HG03280 (cell line): ENCODE measurements around the gene PICALM.
A peak's percentile ranks its signal among the peaks of the same experiment; 100 is the strongest.
"Not testable (repeated sequence)": the region's sequence is repeated elsewhere in the genome, so short reads cannot be mapped to it uniquely, and the experiment has no call there.

Experiments used
- ATAC-seq: cut with Tn5 transposase; IDR thresholded peaks from one replicate; pipeline ENCODE4 v1.9.1; 2021; ENCODE audit warnings: mild to moderate bottlenecking, moderate library complexity; ENCODE audit not compliant: unreplicated experiment

PICALM gene

DNA sequence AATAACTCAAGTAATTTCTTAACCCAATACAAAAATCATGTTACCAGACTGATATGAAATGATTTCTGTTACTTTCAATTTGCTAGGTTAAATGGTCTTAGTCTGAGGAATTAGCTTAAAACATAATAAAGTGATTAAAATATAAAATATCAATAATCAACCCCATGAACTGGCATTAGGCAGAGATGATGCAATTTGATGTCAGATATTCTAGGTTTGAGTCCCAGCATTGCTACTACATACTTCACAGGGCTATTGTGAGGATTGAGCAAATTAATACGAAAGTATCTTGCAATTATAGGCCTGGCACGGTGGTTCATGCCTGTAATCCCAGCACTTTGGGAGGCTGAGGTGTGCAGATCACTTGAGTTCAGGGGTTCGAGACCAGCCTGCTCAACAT lies 66.5 kb downstream of the PICALM start:
- no peak for ATAC-seq

DNA sequence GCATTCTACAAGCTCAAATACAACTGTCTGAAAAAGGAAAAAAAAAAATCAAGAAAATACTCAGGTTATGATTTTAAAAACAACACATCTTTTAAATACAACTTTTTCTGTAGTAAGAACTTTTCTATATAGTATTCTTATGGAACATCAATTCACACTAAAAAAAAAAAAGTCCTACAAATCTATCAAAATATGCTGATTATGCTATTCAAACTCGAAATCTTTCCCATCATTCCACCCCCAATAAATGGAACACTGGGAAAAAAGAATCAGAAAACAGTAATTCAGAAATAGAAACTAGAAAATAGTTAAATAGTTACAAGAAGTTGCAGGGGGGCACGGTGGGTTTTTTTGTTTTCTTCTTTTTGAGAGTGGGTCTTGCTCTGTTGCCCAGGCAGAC lies 77.4 kb downstream of the PICALM start:
- no peak for ATAC-seq

DNA sequence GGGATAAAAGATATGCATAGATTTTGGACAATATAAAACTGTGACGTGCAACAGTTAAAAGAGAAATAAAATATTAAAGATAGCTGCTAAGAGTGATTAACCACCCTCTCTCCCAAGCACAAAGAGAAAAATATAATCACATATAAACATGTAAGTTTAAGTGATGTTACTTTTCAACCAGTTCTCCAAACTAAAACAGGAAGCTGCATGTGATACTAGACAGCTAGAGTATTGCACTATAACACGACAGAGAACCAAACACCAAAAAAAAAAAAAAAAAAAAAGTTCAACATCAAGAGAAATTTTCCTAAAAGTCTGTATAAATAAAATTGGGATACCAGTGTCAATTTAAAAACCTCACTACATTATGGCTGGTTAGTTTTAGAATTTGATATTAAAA lies 79.1 kb downstream of the PICALM start:
- ATAC-seq = no peak

DNA sequence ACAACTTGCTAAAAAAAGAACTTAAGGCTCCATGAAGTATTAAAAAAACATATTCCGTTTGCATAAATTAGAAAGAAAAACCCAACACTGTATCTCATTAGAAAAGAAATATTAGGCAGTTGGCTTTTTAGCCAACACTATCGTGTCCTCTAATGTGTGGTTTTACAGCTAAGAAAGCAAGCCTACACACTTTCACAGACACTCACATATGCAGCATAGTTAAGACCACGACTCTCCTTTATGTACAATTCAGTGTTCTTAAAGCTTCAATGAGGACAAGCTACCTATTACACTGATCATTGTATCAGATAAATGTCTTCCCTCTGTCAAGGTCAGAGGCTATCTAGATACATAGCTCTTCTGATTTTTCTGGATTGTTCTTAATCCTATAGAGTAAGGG lies 80.1 kb downstream of the PICALM start:
- ATAC-seq = no peak

DNA sequence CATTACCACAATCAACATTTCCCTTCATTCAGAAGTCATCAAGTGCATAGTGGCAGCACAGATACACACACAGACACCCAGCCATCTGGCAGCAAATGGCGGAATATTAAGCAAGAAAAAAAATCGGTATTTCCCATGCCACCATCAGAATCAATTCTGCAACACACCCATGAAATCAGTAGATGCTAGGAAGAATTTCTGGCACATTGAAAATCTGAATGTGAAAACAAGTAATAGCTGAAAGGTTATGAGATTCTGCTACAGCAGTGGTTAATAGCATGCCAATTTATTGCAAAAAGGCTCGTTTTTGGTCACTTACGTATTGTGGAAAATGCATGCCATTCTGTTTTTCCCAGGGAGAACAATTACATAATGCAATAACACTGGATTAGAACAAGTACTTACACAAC lies 91.1 kb downstream of the PICALM start:
- ATAC-seq = no peak

DNA sequence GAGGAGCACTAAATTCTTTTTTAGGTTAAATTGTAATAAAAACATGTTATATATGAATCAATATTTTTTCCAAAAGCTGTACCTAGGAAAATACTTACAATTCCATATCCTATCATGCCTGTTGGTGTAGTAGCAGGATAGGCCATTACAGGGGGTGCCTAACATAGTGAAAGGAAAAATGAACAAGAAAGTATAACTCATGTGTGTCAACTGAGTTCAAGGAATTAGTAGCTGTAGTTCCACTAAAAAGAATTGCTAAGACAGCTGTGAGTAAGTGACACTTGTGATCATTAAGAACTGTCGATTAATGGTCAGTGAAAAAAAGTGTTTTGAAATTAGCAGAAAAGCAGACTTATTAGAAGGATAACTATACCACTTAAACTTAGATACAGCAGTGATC lies 92.4 kb downstream of the PICALM start:
- ATAC-seq = no peak

DNA sequence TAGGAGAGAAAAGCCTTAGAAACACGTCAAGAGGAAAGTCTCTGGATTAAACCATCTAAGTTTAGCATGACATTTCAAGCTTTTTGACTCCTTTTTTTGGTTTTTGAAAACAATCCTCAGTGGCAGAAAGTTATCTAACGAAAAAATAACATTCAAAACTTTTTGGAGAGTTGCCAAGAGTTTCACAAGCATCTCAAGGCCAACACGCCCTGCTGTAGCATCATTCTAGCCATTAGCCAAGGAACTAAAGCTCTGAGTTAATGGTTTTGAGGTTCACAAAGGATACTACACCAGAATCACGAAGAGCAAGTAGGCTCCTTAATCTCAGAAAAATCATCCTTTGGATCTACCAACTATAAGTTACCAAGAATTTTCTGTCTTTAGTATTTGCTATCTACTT lies 94.8 kb downstream of the PICALM start:
- no peak for ATAC-seq

DNA sequence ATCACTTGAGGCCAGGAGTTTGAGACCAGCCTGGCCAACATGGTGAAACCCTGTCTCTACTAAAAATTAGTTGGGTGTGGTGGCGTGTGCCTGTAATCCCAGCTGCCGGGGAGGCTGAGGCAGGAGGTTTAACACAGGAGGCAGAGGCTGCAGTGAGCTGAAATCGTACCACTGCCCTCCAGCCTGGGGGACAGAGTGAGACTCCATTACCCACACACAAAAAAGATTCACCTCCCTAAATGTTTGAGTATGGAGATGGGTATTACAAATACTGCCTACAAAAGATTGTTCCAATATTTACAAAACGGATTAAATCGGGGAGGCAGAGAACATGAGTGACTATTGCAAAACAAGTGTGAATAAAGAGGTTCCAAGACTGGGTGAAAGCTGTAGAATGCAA lies 98.3 kb downstream of the PICALM start:
- ATAC-seq = no peak

DNA sequence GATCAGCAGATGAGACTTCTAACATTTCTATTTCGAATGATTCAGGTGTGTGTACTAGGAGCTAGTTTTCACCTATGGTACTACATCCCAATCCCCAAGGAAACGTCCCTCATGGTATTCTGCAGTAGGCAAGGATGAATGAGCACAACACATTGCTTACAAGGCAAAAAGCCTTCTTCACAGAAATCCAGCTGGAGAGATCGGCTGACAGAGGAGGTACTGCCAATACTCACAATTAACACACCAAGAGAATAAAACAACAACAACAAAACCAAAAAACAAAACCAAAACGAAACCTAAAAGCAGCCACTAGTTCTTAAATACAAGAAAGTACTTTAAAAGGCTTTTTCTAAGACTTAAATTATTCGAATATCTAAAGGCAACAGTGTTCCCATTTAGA lies 101.4 kb downstream of the PICALM start:
- no peak for ATAC-seq

DNA sequence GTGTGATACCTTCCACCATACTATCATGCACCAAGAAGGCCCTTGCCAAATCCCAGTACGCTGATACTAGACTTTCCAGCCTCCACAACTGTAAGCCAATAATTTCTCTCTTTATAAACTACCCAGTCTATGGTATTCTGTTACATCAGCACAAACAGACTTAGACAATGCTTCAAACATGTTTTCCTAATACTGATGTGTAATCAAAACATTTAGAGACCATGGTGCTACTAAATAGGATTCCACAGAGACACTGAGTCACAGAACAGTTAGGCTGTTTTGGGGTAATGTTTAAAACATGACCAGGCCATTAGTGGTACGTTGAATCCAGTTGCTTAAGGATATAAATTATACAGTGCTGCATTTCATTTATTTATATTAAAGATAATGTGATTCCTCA lies 103.7 kb downstream of the PICALM start:
- ATAC-seq = no peak

DNA sequence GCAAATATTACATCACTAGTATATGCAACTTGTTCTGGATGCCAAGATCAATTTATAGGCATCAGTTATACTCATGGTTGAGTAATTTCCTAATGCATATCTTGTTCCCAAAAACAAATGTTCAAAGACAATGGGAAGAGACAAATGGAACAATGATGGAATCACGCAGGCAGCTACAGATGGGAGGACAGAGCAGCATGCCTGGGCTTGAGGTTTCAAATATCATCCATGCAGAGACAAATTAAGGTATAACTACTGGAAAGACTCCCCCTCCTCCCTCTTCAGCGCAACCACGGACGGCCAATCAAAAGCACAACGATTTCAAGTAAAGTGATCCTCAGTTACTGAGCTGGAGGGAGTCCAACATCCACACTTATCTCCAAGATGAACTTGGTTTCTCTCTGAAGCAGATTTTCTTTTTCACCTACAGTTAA lies 106.9 kb downstream of the PICALM start:
- ATAC-seq = no peak

DNA sequence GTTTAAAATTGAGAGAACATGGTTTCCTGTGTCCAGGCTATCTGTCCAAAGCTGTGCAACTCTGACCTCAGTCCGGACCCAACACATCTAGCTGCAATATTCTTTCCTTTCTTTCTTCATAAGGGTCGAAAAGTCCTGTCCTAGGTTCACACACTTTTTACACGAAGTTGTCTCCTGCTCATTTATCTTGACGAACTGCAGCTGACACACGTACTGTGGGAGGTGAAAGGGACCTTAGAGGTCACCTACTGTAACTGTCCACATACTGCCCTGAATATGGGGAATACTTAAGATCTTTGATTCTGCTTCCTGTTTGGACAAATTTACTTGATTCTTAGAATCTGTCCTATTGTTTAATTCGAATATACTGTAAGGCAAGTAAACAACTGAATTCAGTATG lies 107.8 kb downstream of the PICALM start:
- ATAC-seq = no peak

DNA sequence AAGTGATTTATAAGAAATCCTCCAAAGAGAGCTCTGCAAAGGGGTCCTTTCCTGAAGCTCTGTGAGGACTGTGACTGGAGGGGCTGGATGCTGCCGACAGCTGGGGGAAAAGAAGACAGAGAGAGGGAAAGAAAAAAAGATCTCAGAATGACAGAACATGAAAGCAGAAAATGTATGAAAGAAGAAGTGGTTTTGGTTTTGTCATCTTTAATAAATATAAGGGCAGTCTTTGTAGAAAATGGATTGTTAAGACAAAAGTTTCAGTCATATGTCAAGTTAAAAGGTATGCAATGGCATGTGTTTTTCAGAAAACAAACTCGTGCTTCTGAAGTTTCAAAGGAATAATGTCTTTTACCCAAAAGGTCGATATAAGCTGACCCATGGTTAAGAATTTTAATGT lies 108.2 kb downstream of the PICALM start:
- ATAC-seq = no peak

DNA sequence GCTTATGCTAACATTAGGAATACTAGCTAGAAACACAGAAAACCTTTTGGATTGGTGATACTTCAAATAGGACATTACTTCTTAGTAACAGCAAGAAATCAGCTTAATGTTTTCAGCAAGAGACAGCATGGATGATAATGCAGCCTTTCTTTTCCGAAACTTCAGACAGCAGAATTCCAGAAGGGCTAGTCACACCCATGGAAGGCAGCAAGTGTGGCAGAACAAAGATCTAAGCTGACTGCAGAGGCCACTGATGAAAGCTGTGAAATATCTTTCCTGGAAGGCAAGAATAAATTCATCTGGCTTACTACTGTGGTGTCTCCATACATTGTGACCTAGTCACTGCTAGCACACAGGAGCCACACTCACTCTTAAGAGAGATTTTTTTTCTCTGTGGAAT lies 113.4 kb downstream of the PICALM start:
- no peak for ATAC-seq

DNA sequence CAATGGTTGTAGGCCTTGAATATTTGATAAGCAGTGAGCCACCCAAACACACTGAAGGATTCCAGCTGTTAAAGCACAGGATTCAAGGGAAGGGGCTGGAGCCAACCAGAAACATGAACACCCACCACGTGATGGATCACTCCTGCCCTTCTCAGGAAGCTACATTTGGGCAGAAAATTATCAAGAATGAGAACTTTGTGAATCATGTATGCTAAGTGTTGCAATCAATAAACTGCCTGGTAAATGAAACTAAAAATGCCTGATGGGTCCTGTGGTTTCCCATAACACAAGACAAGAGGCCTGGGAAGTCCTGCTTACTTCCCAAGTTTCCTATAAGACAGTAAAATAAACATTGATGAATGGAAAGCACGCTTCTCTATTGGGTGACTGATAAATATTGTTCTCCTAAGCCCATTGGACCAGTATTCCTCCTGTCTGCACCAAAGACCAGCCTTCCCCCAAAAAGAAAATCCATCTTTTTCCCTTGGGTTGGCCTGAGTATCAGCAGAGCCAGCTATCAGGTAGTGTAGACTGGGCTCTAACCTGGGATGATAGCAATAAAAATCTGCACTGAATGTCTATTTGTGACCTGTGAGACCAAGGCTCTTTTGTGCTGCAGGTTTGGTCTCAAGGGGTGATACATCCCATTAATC lies 115.3 kb downstream of the PICALM start:
- no peak for ATAC-seq

DNA sequence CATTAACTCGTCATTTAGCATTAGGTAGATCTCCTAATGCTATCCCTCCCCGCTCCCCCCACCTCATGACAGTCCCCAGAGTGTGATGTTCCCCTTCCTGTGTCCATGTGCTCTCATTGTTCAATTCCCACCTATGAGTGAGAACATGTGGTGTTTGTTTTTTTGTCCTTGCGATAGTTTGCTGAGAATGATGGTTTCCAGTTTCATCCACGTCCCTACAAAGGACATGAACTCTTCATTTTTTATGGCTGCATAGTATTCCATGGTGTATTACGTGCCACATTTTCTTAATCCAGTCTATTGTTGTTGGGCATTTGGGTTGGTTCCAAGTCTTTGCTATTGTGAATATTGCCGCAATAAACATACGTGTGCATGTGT lies 116.8 kb downstream of the PICALM start:
- ATAC-seq = not testable (repeated sequence)

DNA sequence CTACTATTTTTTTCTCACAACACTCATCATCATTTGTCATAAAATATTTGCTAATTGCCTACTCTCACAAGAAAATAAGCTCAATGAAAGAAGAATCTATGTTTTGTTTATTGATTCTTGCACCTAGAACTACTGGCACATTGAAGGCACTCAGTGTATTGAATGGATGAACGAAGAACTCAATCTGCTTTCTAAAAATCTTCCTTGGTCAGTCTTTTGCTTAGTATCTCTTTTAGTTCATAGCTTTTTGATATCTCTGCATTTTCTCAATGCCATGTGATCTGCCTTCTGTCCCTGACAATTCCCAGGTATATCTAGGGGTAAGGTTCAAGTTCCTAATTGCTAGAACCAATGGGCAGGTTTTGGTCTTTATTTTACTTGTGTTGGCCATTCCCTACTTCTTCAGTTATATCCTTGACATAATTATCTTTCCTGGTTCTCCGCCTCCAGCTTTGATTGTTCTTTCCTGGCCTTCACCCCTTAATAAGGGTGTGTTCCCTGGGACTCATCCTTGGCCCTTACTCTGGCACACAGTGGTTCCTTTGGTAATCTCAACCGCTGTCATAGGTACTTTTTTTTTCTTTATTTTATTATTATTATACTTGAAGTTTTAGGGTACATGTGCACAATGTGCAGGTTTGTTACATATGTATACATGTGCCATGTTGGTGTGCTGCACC lies 117.3 kb downstream of the PICALM start:
- ATAC-seq = no peak

DNA sequence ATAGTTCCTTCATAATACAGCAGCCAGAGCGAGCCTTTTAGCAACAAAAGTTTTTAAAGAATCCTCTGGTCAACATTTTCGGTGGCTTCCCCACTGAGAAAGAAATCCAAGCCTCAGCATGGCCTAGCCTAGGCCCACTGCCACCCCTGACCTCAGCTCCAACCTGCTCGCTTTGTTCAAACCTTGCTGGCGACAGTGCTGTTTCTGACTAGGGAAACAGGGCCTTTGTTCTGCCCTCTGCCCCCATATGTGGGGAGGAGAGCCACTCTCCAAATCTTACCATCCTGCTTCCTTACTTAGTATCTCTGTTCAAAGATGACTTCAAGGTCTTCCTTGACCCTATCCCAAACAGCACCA lies 117.9 kb downstream of the PICALM start:
- ATAC-seq = no peak

DNA sequence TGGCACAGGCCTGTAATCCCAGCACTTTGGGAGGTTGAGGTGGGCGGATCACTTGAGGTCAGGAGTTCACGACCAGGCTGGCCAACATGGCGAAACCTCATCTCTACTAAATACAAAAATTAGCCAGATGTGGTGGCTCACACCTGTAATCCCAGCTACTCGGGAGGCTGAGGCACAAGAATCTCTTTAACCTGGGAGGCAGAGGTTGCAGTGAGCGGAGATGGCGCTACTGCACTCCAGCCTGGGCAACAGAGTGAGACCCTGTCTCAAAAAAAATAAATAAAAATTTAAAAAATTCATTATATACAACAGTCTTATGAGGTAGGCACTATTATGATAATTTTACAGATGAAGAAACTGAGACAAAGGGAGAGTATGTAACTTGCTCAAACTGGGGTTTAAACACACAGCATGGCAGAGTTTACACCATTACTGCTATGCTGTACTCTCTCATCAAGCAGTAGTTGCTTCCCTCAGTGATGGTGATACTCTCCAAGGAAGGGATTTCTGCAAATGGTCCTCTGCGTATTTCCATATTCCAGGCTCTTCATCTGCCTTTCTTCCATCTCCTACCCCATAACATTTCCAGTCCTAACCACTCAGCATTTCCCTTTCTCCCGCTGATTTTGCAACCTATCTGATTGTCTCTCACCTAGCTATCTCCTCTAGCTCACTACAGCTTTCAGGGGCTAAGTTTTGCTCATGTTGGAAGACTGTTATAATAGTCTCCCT lies 118.4 kb downstream of the PICALM start:
- ATAC-seq = no peak

DNA sequence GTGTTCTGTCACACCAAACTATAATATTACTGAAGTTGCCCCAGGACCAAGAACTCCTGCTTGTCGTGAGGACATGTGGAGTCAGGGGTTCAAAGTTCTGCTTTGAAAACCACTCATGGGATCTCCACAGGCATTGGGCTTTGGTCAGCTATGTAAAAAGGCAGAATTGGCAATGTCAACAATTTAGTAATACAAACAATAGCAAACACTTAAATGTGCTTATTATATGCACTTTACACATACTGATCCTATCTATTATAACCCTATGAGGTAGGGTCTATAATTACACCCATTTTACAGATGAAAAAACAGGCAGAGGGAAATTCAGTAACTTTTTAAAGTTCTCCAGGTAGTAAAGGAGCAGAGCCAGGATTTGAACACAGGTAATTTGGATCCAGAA lies 119.1 kb downstream of the PICALM start:
- ATAC-seq = no peak

DNA sequence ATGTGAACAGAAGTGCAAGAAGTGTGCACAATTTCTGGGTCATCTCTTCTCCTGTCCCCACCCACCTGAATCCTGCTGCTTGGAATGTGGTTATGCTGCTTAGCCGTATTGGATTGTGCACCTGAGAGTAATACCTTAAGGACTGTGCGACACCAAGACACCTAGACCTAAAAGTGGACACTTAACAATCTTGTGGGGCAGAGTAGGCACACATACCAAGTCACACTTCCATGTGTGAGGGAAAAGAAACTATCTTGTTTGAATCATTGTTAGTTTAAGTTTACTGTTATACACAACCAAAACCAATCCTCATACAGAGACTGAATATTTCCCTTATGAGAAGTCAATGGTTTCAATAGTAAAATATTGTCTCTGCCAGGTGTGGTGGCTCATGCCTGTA lies 120.0 kb downstream of the PICALM start:
- peak; percentile 61 for ATAC-seq
